Right ventricle myocardium inferior (tissue), 1 donor: ENCODE results near the gene POP4. TPM values are rescaled to one million over a fixed set of nuclear protein-coding genes. Genes with fewer than 3 reads are reported as not detected.

Experiments
- total RNA-seq: library from RNA; stranded (reverse); fragmentation: NEBNext Ultra II Directional; extraction: Animal tissue kit (Norgen Biotek cat#: 25700); gene quantifications from one replicate; pipeline ENCODE4 v1.2.1, GENCODE V29; 2021
- donor health status: DM: no; HTN: yes; CAD: no; lungs with severe emphysema.

POP4 gene
- total RNA-seq, 1 donor from 2014 or later, result 58.0 TPM

Other genes with a start within 250 kb of the POP4 start
- gene VSTM2B, start 80.3 kb upstream of the POP4 start, total RNA-seq, result not detected
- gene PLEKHF1, start 59.2 kb downstream of the POP4 start, total RNA-seq, result 43.6 TPM
- gene C19orf12, start 109.0 kb downstream of the POP4 start, total RNA-seq, result 64.2 TPM
- gene CCNE1, start 205.7 kb downstream of the POP4 start, total RNA-seq, result 3.1 TPM